Fibroblast of skin of back (primary cell): ENCODE measurements around the gene ZNF805. TPM values are rescaled to one million over a fixed set of nuclear protein-coding genes. Genes with fewer than 3 reads are reported as not detected.
"Not testable (repeated sequence)": the region's sequence is repeated elsewhere in the genome, so short reads cannot be mapped to it uniquely, and the experiment has no call there.

ENCODE experiments used
- DNase-seq: peaks from one replicate; pipeline ENCODE4 v3.0.0-alpha.2; 2013
- polyA plus RNA-seq, 2 experiments: library from polyadenylated mRNA; unstranded; fragments of 120-200 nt; gene quantifications; one replicate each; pipeline ENCODE4 v1.2.1, GENCODE V29; 2013; ENCODE audit not compliant: insufficient read length in 2 of 2

The ZNF805 gene
- 2.3 TPM for polyA plus RNA-seq (2013, experiment 1 of 2; ENCODE audit: insufficient read length)
- 3.4 TPM for polyA plus RNA-seq (2013, experiment 2 of 2; ENCODE audit: insufficient read length)

DNA sequence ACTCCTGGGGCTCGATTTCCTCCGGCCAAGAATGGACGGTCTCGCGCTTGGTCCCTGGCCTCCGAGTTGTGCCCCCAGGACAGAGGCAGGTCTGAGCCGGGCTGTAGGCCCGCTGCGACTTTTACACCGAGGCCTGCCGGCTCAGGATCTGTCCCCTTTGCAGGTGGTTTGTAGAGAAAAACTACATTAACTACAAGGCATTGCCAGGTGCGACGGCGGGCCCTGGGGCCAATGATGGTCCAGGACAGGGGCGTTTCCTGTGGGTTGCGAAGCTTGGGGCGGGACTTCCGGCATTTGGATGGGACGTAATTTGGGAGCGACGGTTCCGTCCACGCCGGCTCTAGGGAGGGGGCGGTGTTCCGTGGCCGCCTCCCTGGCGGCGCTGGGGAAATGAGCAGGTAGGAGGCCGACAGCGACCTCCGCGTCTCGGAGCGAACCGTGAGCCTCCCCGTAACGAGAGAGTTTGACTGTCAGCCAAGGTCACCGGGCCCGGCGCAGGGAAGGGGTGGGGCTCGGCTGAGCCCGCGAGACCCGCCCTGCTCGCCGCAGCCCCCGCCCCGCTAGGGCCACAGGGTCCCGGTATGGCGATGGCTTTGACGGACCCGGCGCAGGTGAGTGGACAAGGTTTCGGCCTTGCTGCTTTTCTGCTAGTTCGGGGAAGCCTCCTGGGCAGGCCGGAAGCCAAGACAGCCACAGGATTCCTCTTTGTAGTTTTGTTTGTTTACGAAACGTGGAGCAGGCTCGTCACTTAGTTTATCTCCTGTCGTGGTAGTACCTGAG is at the start of gene ZNF805:
Gene ZNF805, plus strand, starts transcription at position 322 of the 780 bp plus-strand sequence. Its CDS starts 260 bp downstream, at position 582.
- peak; percentile 93 for DNase-seq

DNA sequence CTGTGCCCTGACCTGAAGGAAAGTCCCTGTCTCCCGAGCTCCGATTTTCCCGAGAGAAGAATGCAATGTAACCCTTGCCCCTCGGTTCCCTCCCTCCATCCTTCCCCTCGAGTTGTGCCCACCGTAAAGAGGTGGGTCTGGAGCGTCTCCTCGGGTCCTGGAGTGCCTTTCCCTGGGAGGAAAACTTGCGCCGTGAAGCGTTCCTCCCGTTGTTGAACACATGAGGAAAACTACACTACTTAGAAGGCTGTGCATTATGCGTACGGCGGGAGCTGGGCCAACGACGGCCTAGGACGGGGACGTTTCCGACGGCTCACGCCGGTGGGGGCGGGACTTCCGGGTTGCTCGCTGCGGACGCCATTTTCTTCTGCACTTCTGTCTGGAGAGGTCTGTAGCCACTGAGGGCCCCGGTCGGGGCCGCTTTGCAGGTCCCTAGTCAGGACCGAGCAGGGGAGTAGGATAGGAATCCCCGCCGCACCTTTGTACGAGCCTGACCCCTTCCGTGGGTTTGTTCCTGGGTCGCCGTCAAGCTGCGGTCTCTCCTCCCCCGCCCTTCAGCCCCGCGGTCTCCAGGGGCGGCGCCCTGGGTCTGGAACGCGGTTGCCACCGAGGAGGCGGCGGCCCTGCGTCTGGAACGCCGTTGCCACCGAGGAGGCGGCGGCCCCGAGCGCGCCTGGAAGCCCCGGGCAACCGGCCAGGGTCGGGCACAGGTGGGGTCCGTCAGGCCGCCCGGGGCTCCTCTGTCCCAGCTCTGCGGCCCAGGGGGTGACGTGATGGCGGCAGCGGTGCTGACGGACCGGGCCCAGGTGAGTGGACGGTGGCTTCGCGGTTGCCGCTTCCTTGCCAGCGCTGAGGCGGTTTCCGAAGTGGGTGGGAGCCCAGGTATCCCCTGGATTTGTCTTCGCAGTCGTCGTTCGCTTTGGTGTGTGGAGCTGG is 49.0 kb upstream of the ZNF805 start, which contains the start of gene ZNF264:
Gene ZNF264, plus strand, starts transcription at position 360 of the 936 bp plus-strand sequence. Its CDS starts 414 bp downstream, at position 774.
- DNase-seq, result peak; percentile 88

- no peak for DNase-seq
Observed at GRCh38 chr19:57192077-57192420, 48.4 kb upstream of the ZNF805 start.

GRCh38 chr19:57192993-57193392 is 47.4 kb upstream of the ZNF805 start:
- no peak for DNase-seq

GRCh38 chr19:57197874-57198273 is 42.6 kb upstream of the ZNF805 start:
- DNase-seq, result not testable (repeated sequence)

DNA sequence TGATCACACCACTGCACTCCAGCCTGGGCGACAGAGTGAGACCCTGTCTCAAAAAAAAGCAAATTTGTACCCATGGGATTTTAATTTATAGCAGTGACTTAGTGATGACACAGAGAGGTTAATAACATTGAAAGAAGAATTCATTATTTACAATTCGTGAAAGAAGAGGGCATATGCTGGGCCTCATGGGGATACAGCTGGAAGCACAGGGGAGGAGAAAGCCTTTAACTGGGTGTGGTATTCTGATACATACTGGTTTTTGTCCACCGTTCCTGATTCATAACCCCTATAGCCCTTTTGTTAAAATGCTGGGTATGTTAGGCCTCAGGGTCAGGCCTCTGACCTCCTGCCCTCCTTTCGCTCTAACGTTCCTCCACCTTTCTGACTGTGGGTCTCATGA is 38.3 kb upstream of the ZNF805 start:
- no peak for DNase-seq

GRCh38 chr19:57210381-57210780 is 30.1 kb upstream of the ZNF805 start:
- no peak for DNase-seq

DNA sequence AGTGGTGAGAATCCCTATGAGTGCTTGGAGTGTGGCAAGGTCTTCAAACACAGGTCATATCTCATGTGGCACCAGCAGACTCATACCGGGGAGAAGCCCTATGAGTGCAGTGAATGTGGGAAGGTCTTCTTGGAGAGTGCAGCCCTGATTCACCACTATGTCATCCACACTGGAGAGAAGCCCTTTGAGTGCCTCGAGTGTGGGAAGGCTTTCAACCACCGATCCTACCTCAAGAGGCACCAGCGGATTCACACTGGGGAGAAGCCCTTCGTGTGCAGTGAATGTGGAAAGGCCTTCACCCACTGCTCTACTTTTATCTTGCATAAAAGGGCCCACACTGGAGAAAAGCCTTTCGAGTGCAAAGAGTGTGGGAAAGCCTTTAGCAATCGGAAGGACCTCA is 28.3 kb upstream of the ZNF805 start:
- no peak for DNase-seq

DNA sequence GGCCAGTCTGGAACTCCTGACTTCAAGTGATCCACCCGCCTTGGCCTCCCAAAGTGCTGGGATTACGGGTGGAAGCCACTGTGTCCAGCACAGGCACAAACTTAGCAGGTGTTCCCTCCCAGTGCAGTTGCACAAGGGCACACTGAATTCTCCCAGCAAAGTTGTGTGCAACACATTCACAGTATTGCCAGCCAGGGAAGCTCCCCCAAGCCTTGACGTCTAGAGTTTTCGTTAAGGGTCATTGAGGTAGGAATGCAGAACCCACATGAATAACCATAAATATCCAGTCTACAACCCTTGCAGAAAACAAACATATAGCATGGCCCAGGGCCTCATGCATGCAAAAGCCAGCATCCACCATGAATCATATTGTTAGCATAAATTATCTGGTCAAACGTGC is 12.9 kb upstream of the ZNF805 start:
- DNase-seq, result no peak

- DNase-seq, result no peak
Observed at GRCh38 chr19:57231686-57232085, 8.7 kb upstream of the ZNF805 start.

DNA sequence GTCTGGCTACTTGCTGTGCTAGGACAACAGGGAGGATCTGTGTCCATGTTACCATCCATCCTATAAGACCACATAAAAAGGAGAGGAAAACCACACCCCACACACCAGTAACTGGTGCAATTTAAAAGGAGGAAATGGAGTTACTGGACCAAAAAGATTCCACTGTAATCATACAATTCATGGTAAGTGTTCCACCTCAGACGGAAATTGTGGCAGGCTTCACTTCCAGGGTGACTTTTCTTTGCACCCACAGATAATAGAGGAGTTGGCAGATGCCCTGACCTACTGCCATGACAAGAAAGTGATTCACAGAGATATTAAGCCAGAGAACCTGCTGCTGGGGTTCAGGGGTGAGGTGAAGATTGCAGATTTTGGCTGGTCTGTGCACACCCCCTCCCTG is 7.2 kb upstream of the ZNF805 start:
- no peak for DNase-seq

GRCh38 chr19:57239982-57240310 is 486 bp upstream of the ZNF805 start:
- DNase-seq, result no peak

DNA sequence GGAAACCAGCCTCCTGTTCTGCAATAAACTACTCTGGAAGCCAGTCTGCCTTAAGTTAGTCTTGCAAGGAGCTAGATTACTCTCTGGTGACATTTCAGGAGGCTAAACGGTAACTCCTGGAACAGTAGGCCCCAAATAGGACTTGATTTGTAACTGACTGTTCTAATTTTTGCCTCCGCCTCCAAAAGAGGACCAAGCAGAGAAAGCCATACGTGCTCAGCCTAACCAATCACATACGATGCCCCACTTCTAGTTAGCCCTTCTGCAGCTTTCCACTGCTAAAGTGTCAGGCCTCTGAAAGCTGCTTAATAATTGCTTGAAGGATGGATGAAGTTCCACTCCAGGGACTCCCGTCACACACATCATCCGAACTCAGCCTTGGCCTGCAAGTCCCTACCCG is 744 bp downstream of the ZNF805 start:
- peak; percentile 21 for DNase-seq

GRCh38 chr19:57242821-57243220 is 2.4 kb downstream of the ZNF805 start:
- DNase-seq, result no peak

- DNase-seq, result no peak
Observed at GRCh38 chr19:57244513-57244912, 4.1 kb downstream of the ZNF805 start.

DNA sequence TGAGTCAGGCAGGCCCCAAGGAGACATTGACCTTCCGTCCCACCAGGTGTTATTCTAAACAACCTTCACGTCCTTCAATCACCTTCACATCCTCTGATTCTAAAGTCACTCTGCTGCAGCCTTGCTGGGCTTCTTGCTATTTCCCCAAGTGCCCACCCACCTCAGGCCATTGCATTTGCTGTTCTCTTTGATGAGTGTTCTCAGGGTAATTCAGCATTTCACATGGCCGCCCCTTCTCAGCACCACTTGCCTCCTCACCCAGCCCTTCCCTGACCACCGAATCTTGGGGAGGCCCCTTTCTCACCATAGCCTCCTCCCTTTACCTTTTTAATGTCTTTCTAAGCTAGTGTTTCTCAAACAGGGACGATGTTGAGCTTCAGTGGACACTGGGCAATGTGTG is 4.6 kb downstream of the ZNF805 start:
- DNase-seq, result no peak

DNA sequence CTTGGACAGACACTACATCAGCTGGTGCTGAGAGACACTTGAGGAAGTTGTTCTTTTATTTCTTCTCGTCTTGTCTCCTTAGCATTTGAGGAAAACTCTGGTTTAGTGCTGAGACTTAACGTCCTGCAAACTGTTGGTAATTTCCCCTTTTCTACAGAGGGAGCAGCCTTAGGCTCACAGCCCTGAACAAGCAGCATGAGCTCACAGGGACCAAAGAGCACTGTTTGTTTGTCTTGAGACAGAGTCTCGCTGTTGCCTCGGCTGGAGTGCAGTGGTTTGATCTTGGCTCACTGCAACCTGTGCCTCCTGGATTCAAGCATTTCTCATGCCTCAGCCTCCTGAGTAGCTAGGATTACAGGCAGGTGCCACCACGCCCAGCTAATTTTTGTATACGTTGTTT is 5.5 kb downstream of the ZNF805 start:
- no peak for DNase-seq

DNA sequence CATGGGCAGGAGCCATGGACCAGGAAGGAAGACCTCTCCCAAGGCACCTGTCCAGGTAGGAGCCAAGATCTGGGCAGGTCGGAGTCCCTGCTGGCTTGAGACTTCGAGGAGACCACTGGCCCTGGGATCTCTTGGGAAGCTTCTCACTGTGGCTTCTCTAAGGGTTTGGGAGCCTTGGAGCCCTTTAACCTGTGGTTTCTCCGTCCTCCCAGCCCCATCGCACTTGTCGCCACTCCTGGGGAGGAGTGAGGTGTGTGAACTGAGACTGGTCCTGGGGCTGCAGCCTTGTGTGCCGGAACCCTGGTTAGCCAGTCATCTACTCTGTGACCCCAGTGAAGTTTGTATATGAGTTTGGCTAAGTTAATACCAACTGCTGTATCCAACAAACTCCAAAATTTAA is 8.2 kb downstream of the ZNF805 start:
- DNase-seq, result no peak

- DNase-seq, result peak; percentile 35
Observed at GRCh38 chr19:57249329-57249728, 8.9 kb downstream of the ZNF805 start.

DNA sequence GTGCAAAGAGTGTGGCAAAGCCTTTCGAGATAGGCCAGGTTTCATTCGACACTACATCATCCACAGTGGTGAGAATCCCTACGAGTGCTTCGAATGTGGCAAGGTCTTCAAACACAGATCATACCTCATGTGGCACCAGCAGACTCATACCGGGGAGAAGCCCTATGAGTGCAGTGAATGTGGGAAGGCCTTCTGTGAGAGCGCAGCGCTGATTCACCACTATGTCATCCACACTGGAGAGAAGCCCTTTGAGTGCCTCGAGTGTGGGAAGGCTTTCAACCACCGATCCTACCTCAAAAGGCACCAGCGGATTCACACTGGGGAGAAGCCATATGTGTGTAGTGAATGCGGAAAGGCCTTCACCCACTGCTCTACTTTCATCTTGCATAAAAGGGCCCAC is 13.3 kb downstream of the ZNF805 start:
- DNase-seq, result peak; percentile 23

DNA sequence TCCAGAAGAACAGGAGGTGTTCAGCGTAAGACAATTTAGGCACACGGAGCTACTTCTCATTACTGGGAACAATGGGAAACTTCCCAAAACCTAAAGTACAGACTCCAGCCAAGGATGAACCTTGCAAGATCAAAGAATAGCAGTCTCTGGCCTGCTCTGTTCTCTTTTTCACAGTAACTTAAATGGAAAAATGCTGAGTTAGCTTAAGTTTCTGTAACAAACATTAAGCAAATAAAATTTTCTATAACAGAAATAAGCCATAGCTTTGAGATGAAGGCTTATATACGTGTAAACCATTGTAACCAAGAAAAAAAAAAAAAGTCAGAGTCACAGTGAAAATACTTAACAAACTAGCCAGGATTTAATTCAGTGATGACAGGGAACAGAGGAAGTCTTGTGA is 21.6 kb downstream of the ZNF805 start:
- DNase-seq, result no peak

DNA sequence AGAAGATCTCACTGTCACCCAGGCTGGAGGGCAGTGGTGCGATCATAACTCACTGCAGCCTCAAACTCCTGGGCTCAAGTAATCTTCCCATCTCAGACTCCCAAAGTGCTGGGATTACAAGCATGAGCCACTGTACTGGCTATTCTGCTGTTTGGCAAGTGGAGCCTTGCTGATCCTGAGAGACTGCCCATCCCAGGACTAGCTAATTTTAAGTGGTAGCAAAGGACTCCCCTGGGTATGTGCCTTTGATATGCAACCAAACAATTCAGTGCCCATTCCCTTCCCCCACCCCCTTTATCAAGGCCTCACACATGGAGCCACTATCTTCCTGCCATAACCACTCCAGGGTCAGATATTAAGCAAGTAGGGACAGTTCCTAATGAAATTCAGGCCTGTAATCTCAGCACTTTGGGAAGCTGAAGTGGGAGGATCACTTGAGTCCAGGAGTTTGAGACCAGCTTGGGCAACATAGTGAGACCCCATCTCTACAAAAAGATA is 22.9 kb downstream of the ZNF805 start:
- DNase-seq, result no peak

- no peak for DNase-seq
Observed at GRCh38 chr19:57267291-57267690, 26.9 kb downstream of the ZNF805 start.
